DND-41 (cell line): Measurements from ENCODE around the gene XK.

ENCODE experiments used
- CTCF ChIP-seq: IDR thresholded peaks from 2 replicates; pipeline ENCODE4 v1.5.1; 2012; ENCODE audit warnings: borderline replicate concordance, low read length, moderate library complexity, mild to moderate bottlenecking; ENCODE audit not compliant: poor library complexity, severe bottlenecking; ENCODE audit errors: extremely low read depth
- EZH2 ChIP-seq: IDR thresholded peaks from 3 replicates; pipeline ENCODE4 v1.6.1; 2012; ENCODE audit warnings: borderline replicate concordance, low read depth, mild to moderate bottlenecking, moderate library complexity, low read length, inconsistent platforms; ENCODE audit not compliant: severe bottlenecking

GRCh38 chrX:37752936-37753335 is 67.3 kb downstream of the XK start:
- no peak for TF ChIP-seq EZH2
- TF ChIP-seq CTCF: no peak
